ENCODE measurements around the gene CD248.
"Not testable (repeated sequence)": the region's sequence is repeated elsewhere in the genome, so short reads cannot be mapped to it uniquely, and the experiment has no call there.

The CD248 gene

GRCh38 chr11:66276619-66277018 is 40.2 kb downstream of the CD248 start:
- not testable (repeated sequence) for DNase-seq (ENCODE audit: low spot score)

- DNase-seq (ENCODE audit: low spot score): no peak
Observed at GRCh38 chr11:66275984-66276612, 40.7 kb downstream of the CD248 start.

GRCh38 chr11:66275396-66275795 is 41.4 kb downstream of the CD248 start:
- no peak for DNase-seq (ENCODE audit: low spot score)

GRCh38 chr11:66274219-66274618 is 42.6 kb downstream of the CD248 start:
- DNase-seq (ENCODE audit: low spot score): no peak

GRCh38 chr11:66272596-66272995 is 44.2 kb downstream of the CD248 start:
- DNase-seq (ENCODE audit: low spot score): no peak

- DNase-seq (ENCODE audit: low spot score): no peak
Observed at GRCh38 chr11:66271816-66272215, 45.0 kb downstream of the CD248 start.

- no peak for DNase-seq (ENCODE audit: low spot score)
Observed at GRCh38 chr11:66268952-66269905, 47.6 kb downstream of the CD248 start.

GRCh38 chr11:66268244-66268951 is 48.4 kb downstream of the CD248 start, which contains the start of gene RAB1B:
Gene RAB1B, plus strand, starts transcription at chr11:66268639. Its CDS starts 41 bp downstream, at chr11:66268680.
- DNase-seq (ENCODE audit: low spot score): peak; percentile 99

- DNase-seq (ENCODE audit: low spot score): peak; percentile 90
Observed at GRCh38 chr11:66267379-66268243, 49.2 kb downstream of the CD248 start.

- no peak for DNase-seq (ENCODE audit: low spot score)
Observed at GRCh38 chr11:66267039-66267378, 49.8 kb downstream of the CD248 start.

DNA sequence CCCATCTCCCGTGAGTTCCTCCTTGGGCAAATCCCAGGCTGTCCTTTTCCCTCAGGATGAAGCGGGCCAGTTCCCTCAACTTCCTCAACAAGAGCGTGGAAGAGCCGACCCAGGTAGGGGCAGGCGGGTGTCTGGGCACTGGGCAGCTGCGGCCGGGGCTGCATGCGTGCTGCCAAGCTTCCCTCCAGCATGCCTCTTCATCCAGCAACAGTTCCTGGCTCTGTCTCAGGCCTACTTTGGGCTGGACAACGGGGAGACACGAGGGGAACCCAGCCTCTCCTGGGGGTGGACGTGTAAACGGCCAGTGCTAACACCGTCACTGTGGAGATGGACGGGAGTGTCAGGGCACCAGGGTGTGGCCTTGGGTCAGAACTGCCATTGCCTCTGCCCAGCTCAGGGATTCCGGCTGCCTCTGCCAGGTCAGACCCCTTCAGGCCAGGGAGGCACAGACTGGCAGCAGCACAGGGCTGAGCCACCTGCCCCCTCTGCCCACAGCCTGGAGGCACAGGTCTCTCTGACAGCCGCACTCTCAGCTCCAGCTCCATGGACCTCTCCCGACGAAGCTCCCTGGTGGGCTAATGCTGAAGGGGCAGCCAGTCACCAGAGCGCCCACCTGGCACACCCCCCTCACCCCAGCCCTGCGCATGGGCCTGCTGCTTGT is 50.3 kb downstream of the CD248 start:
- DNase-seq (ENCODE audit: low spot score): no peak

DNA sequence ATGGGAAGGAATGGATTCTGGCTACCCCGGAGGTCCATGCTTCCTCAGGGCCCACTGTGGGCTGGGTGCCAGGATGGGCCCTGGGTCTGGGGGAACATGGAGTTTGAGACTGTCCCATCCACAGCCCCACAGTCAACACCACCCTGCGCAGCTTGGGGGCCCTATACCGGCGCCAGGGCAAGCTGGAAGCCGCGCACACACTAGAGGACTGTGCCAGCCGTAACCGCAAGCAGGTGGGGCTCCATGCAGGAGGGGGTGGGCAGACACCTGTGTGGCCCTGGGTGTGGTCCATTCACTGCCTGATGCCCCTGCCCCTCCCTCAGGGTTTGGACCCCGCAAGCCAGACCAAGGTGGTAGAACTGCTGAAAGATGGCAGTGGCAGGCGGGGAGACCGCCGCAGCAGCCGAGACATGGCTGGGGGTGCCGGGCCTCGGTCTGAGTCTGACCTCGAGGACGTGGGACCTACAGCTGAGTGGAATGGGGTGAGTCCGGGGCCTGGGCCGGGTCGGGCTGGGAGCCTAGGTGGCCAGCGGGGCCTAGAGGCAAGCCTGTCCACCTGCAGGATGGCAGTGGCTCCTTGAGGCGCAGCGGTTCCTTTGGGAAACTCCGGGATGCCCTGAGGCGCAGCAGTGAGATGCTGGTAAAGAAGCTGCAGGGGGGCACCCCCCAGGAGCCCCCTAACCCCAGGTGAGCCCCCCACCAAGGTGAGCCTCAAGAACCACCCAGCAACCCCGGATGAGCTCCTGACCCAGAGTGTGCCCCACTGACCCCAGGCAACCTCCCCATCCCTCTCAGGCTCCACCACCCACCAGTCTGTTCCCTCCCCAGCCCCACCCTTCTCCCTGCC is 51.1 kb downstream of the CD248 start:
- DNase-seq (ENCODE audit: low spot score): no peak

DNA sequence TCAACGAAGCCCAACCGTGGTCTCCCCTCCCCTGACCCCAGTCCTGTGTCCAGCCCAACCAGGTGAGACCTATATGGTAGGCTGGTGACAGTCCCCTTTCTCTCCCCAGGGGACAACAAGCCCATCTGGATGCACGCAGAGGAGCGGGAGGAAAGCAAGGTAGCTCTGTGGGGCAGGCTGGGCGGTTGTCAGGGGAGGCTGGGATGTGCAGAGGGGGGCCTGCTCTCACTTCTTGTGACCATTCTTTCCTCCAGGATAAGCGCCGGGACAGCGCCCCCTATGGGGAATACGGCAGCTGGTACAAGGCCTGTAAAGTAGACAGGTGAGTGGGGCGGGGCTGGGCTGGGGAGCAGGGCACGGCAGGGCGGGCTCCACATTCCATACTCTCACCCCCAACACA is 51.9 kb downstream of the CD248 start:
- no peak for DNase-seq (ENCODE audit: low spot score)
